Breast epithelium (tissue), 4 donors: ENCODE measurements around the gene LGALS7B. TPM values are rescaled to one million over a fixed set of nuclear protein-coding genes. Genes with fewer than 3 reads are reported as not detected.
"Not testable (repeated sequence)": the region's sequence is repeated elsewhere in the genome, so short reads cannot be mapped to it uniquely, and the experiment has no call there.

Source experiments
- DNase-seq, 2 donors: peaks; one replicate each; pipeline ENCODE4 v3.0.0-alpha.2; 2019; ENCODE audit warnings: low spot score in 2 of 2
- H3K27ac ChIP-seq, 2 donors: fragments of 200-600 bp; sonication (generic) in 1 of 2; one replicate each; pipeline ENCODE4 v1.5.1; 2016 to 2019; ENCODE audit warnings: mild to moderate bottlenecking in 1 of 2
- H3K27me3 ChIP-seq, 2 donors: fragments of 200-600 bp; sonication (generic) in 1 of 2; one replicate each; pipeline versions ENCODE4 v1.5.1 to v1.6.0; 2017 to 2019; ENCODE audit warnings: control low read depth in 1 of 2, mild to moderate bottlenecking in 1 of 2
- H3K36me3 ChIP-seq: fragments of 200-600 bp; one replicate; pipeline ENCODE4 v1.5.1; 2019
- H3K4me1 ChIP-seq, 2 donors: fragments of 200-600 bp; sonication (generic); one replicate each; pipeline ENCODE4 v1.5.1; 2016 to 2019; ENCODE audit warnings: control low read depth in 1 of 2
- H3K4me3 ChIP-seq, 3 donors: fragments of 200-600 bp; sonication (generic); 1 replicate in 2 of 3; 2 replicates in 1 of 3; pipeline ENCODE4 v1.5.1; 2016 to 2019; ENCODE audit warnings: mild to moderate bottlenecking in 3 of 3, moderate library complexity in 2 of 3
- H3K9me3 ChIP-seq, 2 donors: fragments of 200-600 bp; sonication (generic) in 1 of 2; one replicate each; pipeline ENCODE4 v1.5.1; 2016 to 2019; ENCODE audit warnings: control low read depth in 1 of 2
- CTCF ChIP-seq, 3 donors: fragments of 450-650 bp; IDR thresholded peaks; one replicate each; pipeline ENCODE4 v1.5.1; 2016 to 2017; ENCODE audit warnings: antibody characterized with exemption in 3 of 3, mild to moderate bottlenecking in 3 of 3, moderate library complexity in 3 of 3
- POLR2A ChIP-seq: fragments of 450-650 bp; IDR thresholded peaks from one replicate; pipeline ENCODE4 v1.6.1; 2016; ENCODE audit warnings: antibody characterized with exemption, mild to moderate bottlenecking, moderate library complexity
- POLR2AphosphoS5 ChIP-seq, 3 donors: sonication (generic); formaldehyde crosslinking; IDR thresholded peaks; one replicate each; pipeline ENCODE4 v1.6.1; 2017; ENCODE audit warnings: antibody characterized with exemption in 3 of 3
- intact Hi-C: fragments of 100-400 bp; cut with DNase I; formaldehyde crosslinking; loops from one replicate; pipeline ENCODE4 v1.15.1; 2023; ENCODE audit warnings: low total_unique reads
- total RNA-seq, 3 donors: library from RNA; depleted of rRNA; stranded (reverse); fragments of >200 nt; gene quantifications; one replicate each; pipeline ENCODE4 v1.1.0, GENCODE V29; 2016

LGALS7B gene
- total RNA-seq, 3 donors from 2014 or later: 5.9 to 23.6 TPM; not detected in 1

GRCh38 chr19:38806371-38806770 lies 17.4 kb downstream of the LGALS7B start:
- DNase-seq: no peak
- H3K4me1 ChIP-seq: no peaks in the 10 kb centered on the region
- no peaks in the 10 kb centered on the region for H3K27me3 ChIP-seq
- no peaks in the 10 kb centered on the region for H3K36me3 ChIP-seq
- H3K27ac ChIP-seq: no peak overlapping the region
- intact Hi-C loops: no loop called here
- TF ChIP-seq POLR2AphosphoS5 (IDR thresholded peaks at IDR 0.05) (no peak), CTCF (IDR thresholded peaks at IDR 0.05) (no peak), POLR2A (no peak)
- no peak overlapping the region for H3K4me3 ChIP-seq
- no peaks in the 10 kb centered on the region for H3K9me3 ChIP-seq

DNA sequence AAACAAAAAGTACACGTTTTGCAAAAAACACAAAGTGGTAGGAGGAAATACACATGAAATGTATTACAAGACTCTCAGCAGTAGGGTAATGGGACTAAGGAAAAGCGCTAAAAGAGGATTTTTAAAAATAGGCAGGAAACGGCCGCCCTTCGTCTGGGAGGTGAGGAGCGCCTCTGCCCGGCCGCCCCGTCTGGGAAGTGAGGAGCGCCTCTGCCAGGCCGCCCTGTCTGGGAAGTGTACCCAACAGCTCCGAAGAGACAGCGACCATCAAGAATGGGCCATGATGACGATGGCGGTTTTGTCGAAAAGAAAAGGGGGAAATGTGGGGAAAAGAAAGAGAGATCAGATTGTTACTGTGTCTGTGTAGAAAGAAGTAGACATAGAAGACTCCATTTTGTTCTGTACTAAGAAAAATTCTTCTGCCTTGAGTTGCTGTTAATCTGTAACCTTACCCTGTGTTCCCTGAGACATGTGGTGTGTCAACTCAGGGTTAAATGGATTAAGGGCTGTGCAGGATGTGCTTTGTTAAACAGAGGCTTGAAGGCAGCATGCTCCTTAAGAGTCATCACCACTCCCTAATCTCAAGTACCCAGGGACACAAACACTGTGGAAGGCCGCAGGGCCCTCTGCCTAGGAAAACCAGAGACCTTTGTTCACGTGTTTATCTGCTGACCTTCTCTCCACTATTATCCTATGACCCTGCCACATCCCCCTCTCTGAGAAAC lies 18.5 kb downstream of the LGALS7B start:
- H3K4me1 ChIP-seq, H3K36me3 ChIP-seq, DNase-seq, H3K27me3 ChIP-seq, H3K27ac ChIP-seq, H3K4me3 ChIP-seq, intact Hi-C loops, H3K9me3 ChIP-seq: not testable (repeated sequence)

GRCh38 chr19:38808741-38809140 lies 19.7 kb downstream of the LGALS7B start:
- intact Hi-C loops: no loop called here

DNA sequence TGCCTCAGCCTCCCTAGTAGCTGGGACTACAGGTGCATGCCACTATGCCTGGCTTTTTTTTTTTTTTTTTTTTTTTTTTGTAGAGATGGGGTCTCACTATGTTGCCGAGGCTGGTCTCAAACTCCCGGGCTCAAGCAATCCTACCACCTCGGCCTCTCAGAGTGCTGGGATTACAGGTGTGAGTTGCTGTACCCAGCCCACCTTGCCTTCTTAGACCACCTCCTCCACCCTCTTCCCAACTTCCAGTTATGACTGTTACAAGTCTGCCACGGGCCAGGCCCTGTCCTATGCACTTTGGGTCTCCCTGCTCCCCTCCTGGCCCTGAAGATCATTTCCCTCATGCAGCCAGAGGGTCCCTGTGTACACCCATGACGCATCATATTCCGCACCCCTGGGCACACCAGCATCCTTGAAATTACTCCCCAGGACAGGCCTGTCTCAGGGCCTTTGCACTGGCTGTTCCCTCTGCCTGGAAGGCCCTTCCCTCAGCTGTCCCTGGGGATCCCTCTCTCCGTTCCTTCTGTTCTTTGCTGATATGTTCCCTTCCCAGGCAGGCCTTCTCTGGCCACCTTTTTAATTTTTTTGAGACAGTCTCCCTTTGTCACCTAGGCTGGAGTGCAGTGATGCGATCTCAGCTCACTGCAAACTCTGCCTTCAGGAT lies 20.7 kb downstream of the LGALS7B start:
- no peaks in the 10 kb centered on the region for H3K4me1 ChIP-seq
- H3K27ac ChIP-seq: no peak overlapping the region
- TF ChIP-seq POLR2AphosphoS5 (IDR thresholded peaks at IDR 0.05): no peak
- no peak for TF ChIP-seq POLR2A
- TF ChIP-seq CTCF (IDR thresholded peaks at IDR 0.05): no peak
- no peak overlapping the region for H3K4me3 ChIP-seq
- H3K36me3 ChIP-seq: no peaks in the 10 kb centered on the region
- H3K27me3 ChIP-seq: no peaks in the 10 kb centered on the region
- intact Hi-C loops: no loop called here
- no peaks in the 10 kb centered on the region for H3K9me3 ChIP-seq
- DNase-seq: no peak

More at GRCh38 chr19:38808741-38809140, 19.7 kb downstream of the LGALS7B start:
- no peaks in the 10 kb centered on the region for H3K36me3 ChIP-seq
- H3K27ac ChIP-seq: no peak overlapping the region
- no peaks in the 10 kb centered on the region for H3K27me3 ChIP-seq
- TF ChIP-seq POLR2A: no peak
- no peak for TF ChIP-seq CTCF (IDR thresholded peaks at IDR 0.05)
- TF ChIP-seq POLR2AphosphoS5 (IDR thresholded peaks at IDR 0.05): no peak
- H3K4me3 ChIP-seq: no peak overlapping the region
- DNase-seq: no peak
- no peaks in the 10 kb centered on the region for H3K4me1 ChIP-seq
- H3K9me3 ChIP-seq: no peaks in the 10 kb centered on the region

- H3K4me3 ChIP-seq: no peak overlapping the region
- TF ChIP-seq CTCF (IDR thresholded peaks at IDR 0.05) (no peak), POLR2A (no peak), POLR2AphosphoS5 (IDR thresholded peaks at IDR 0.05) (no peak)
Measured at GRCh38 chr19:38812009-38812840, 23.2 kb downstream of the LGALS7B start.

More at GRCh38 chr19:38812009-38812840, 23.2 kb downstream of the LGALS7B start:
- no peaks in the 10 kb centered on the region for H3K9me3 ChIP-seq
- no peak overlapping the region for H3K27ac ChIP-seq
- peaks cover 5% of the 10 kb centered on the region for H3K36me3 ChIP-seq
- DNase-seq: no peak
- intact Hi-C loops: no loop called here
- no peaks in the 10 kb centered on the region for H3K27me3 ChIP-seq
- no peaks in the 10 kb centered on the region for H3K4me1 ChIP-seq
